Dendritic cell treated with granulocyte-macrophage colony-stimulating factor and Interleukin-4, amounts not matched to agents 40 ng/mL and 50 ng/mL, for 4 days (primary cell): ENCODE measurements around the gene KIAA1328.

ENCODE experiments used
- H3K27ac Mint-ChIP-seq: one replicate; pipeline ENCODE4 v1.8.0; 2022; ENCODE audit warnings: mild to moderate bottlenecking, mixed read lengths
- H3K27me3 Mint-ChIP-seq: one replicate; pipeline ENCODE4 v1.8.0; 2022; ENCODE audit warnings: mild to moderate bottlenecking, mixed read lengths
- H3K36me3 Mint-ChIP-seq: one replicate; pipeline ENCODE4 v1.8.0; 2022; ENCODE audit warnings: low read depth, mixed read lengths
- H3K4me1 Mint-ChIP-seq: one replicate; pipeline ENCODE4 v1.8.0; 2022; ENCODE audit warnings: low read depth, mixed read lengths
- H3K4me3 Mint-ChIP-seq: one replicate; pipeline ENCODE4 v1.8.0; 2022; ENCODE audit warnings: mild to moderate bottlenecking, moderate library complexity, mixed read lengths
- H3K9me3 Mint-ChIP-seq: one replicate; pipeline ENCODE4 v1.8.0; 2022; ENCODE audit warnings: mixed read lengths
- intact Hi-C: fragments of 100-400 bp; cut with micrococcal nuclease; formaldehyde crosslinking; loops from one replicate; pipeline ENCODE4 v1.15.0; 2022

The KIAA1328 gene

DNA sequence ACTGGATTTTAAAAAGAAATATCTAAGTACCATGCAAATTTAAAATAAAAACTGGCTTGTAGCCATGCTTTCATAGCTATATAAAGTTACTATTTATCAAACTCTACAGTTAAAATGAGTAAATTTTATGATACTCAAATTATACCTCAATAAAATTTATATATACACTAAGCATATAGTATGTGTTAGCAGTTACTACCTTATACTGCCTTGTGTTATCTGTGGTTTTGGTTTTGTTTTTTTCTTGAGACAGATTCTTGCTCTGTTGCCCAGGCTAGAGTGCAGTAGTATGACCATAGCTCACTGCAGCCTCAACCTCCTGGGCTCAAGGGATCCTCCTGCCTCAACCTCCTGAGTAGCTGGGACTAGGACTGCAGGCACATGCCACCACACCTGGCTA is 342.1 kb downstream of the KIAA1328 start:
- Mint-ChIP-seq H3K27me3 (no peaks in the 10 kb centered on the region), H3K4me3 (no peak overlapping the region), H3K27ac (no peak overlapping the region), H3K4me1 (no peaks in the 10 kb centered on the region), H3K36me3 (no peaks in the 10 kb centered on the region), H3K9me3 (no peaks in the 10 kb centered on the region)
- intact Hi-C loops: no loop called here

GRCh38 chr18:37173384-37173783 is 344.5 kb downstream of the KIAA1328 start:
- H3K27me3 Mint-ChIP-seq: no peaks in the 10 kb centered on the region
- intact Hi-C loops: no loop called here
- no peaks in the 10 kb centered on the region for H3K36me3 Mint-ChIP-seq
- H3K9me3 Mint-ChIP-seq: no peaks in the 10 kb centered on the region
- no peaks in the 10 kb centered on the region for H3K4me1 Mint-ChIP-seq
- H3K4me3 Mint-ChIP-seq: no peak overlapping the region
- no peak overlapping the region for H3K27ac Mint-ChIP-seq

DNA sequence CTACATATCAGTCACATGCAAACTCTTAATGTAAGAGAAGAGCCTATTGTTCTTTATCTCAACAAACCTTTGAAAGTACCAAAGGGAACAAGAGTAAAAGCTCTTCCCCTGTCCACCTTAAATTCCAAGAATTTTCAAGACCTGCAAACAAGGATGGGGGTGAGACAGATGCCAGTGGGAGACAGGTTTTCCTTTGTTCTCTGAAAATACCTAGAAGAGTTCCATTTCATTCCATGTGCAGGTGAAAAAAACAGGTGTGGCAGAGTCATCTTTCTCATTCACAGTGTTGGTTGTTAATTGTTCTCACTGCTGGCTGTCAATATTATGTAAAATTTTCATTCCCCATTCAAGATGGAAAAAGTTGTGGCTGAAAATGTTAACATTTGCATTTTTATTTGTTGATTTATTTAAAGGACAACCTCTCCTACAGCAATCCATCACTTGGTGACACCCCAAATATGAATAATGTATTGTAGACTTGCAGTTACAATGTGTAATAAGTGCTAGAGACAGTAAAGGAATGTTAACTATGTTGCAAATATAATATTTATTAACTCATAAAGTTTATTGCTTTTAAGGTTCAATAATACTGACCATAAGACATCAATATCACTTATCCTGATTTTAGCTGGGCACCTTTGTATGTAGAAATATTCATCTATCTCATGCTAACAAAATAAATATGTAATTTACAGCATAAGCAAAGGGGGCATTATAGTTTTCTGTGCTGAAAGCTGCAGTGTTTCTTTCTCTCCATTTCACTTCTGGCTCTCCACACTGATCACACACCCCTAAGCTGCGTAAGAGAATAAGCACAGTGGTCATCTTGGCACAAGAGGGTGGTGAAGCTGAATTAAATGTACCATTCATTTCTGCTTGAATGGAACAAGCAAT is 347.0 kb downstream of the KIAA1328 start:
- H3K4me1 Mint-ChIP-seq: no peaks in the 10 kb centered on the region
- H3K27ac Mint-ChIP-seq: no peak overlapping the region
- no peaks in the 10 kb centered on the region for H3K27me3 Mint-ChIP-seq
- intact Hi-C loops: no loop called here
- no peaks in the 10 kb centered on the region for H3K36me3 Mint-ChIP-seq
- no peaks in the 10 kb centered on the region for H3K9me3 Mint-ChIP-seq
- no peak overlapping the region for H3K4me3 Mint-ChIP-seq

DNA sequence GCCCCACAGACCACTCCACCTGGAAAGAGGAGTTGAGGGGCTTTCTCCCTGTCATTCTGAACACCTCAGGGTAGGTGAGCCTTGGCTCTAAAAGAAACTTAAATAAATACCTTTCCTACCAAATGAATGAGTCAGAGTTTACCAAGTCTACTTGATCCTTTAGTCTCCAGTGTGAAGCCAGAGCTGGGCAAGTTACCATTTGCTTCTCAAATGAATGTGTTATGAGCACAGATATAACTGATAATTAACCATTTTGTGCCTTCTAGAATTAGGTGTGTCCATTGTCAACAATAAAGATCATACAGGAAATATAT is 347.7 kb downstream of the KIAA1328 start:
- Mint-ChIP-seq H3K27me3 (no peaks in the 10 kb centered on the region), H3K9me3 (no peaks in the 10 kb centered on the region), H3K36me3 (no peaks in the 10 kb centered on the region), H3K4me1 (no peaks in the 10 kb centered on the region), H3K27ac (no peak overlapping the region), H3K4me3 (no peak overlapping the region)
- intact Hi-C loops: no loop called here

GRCh38 chr18:37179384-37179783 is 350.5 kb downstream of the KIAA1328 start:
- no peaks in the 10 kb centered on the region for H3K9me3 Mint-ChIP-seq
- no peak overlapping the region for H3K4me3 Mint-ChIP-seq
- H3K27ac Mint-ChIP-seq: no peak overlapping the region
- intact Hi-C loops: no loop called here
- no peaks in the 10 kb centered on the region for H3K27me3 Mint-ChIP-seq
- no peaks in the 10 kb centered on the region for H3K4me1 Mint-ChIP-seq
- no peaks in the 10 kb centered on the region for H3K36me3 Mint-ChIP-seq

DNA sequence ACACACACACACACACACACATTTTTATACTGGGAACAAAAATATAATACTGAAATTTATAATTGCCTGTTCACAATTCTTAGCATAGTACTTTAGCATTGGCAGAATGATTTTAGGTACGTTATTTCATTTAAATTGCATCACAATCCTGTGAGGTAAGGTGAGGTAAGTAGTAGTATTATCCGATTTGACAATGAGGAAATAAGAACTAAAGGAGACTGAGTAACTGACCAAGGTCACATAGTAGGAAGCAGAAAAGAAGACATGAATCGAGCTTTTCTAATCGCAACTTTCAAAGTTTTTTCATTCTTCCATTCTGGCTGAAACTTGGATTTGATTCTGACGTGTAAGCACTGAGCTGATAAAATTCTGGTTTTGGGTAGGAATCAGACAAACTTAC is 351.2 kb downstream of the KIAA1328 start:
- Mint-ChIP-seq H3K36me3 (no peaks in the 10 kb centered on the region), H3K27me3 (no peaks in the 10 kb centered on the region), H3K27ac (no peak overlapping the region), H3K4me3 (no peak overlapping the region), H3K9me3 (no peaks in the 10 kb centered on the region), H3K4me1 (no peaks in the 10 kb centered on the region)
- intact Hi-C loops: no loop called here

- Mint-ChIP-seq H3K4me1 (no peaks in the 10 kb centered on the region), H3K9me3 (no peaks in the 10 kb centered on the region), H3K27ac (no peak overlapping the region), H3K27me3 (no peaks in the 10 kb centered on the region), H3K4me3 (no peak overlapping the region), H3K36me3 (no peaks in the 10 kb centered on the region)
- intact Hi-C loops: no loop called here
Observed at GRCh38 chr18:37182340-37183135, 353.6 kb downstream of the KIAA1328 start.

DNA sequence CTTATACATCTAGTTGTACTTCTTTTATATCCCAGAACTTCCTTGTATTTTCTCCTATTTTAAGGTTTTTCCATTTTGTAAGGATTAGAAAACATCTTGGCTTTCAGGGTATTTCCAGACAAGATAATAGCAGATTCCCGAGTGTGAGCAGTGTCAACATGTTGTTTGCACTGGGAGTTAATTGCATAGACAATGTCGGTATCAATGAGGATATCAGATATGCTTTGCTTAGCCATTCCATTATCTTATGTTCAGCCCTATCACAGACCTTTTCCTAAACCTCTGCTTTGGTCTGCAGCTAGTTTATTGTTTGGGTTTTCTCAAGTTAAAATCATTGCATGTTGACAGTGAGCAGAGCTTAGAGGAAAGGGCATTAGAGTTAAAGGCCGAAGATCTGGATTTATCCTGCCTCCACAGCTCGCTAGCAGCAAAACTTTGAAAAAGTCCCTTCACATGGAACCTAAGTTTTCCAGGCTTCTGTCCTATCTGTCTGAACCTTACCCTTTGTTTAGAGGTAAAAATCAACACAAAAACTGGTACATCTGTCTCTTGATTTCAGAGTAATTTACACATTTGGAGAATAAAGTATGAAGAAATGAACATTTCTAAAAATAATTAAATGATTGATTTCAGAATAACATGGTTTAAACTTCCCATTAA is 355.4 kb downstream of the KIAA1328 start:
- H3K4me3 Mint-ChIP-seq: no peak overlapping the region
- no peaks in the 10 kb centered on the region for H3K9me3 Mint-ChIP-seq
- H3K4me1 Mint-ChIP-seq: no peaks in the 10 kb centered on the region
- intact Hi-C loops: no loop called here
- H3K27me3 Mint-ChIP-seq: no peaks in the 10 kb centered on the region
- H3K27ac Mint-ChIP-seq: no peak overlapping the region
- H3K36me3 Mint-ChIP-seq: no peaks in the 10 kb centered on the region

- H3K27ac Mint-ChIP-seq: no peak overlapping the region
- H3K4me1 Mint-ChIP-seq: no peaks in the 10 kb centered on the region
- no peak overlapping the region for H3K4me3 Mint-ChIP-seq
- no peaks in the 10 kb centered on the region for H3K36me3 Mint-ChIP-seq
- H3K27me3 Mint-ChIP-seq: no peaks in the 10 kb centered on the region
- H3K9me3 Mint-ChIP-seq: peaks cover 9% of the 10 kb centered on the region
- intact Hi-C loops: no loop called here
Observed at GRCh38 chr18:37188016-37188791, 359.3 kb downstream of the KIAA1328 start.

GRCh38 chr18:37199741-37200140 is 370.8 kb downstream of the KIAA1328 start:
- Mint-ChIP-seq H3K4me3 (no peak overlapping the region), H3K27ac (no peak overlapping the region), H3K9me3 (peaks cover 39% of the 10 kb centered on the region), H3K36me3 (no peaks in the 10 kb centered on the region), H3K4me1 (no peaks in the 10 kb centered on the region), H3K27me3 (no peaks in the 10 kb centered on the region)
- intact Hi-C loops: no loop called here

GRCh38 chr18:37207343-37207742 is 378.4 kb downstream of the KIAA1328 start:
- intact Hi-C loops: no loop called here
- H3K36me3 Mint-ChIP-seq: no peaks in the 10 kb centered on the region
- no peak overlapping the region for H3K27ac Mint-ChIP-seq
- no peaks in the 10 kb centered on the region for H3K27me3 Mint-ChIP-seq
- H3K4me3 Mint-ChIP-seq: no peak overlapping the region
- H3K9me3 Mint-ChIP-seq: peaks cover 17% of the 10 kb centered on the region
- H3K4me1 Mint-ChIP-seq: no peaks in the 10 kb centered on the region

GRCh38 chr18:37210781-37211180 is 381.9 kb downstream of the KIAA1328 start:
- no peaks in the 10 kb centered on the region for H3K27me3 Mint-ChIP-seq
- intact Hi-C loops: no loop called here
- no peaks in the 10 kb centered on the region for H3K4me1 Mint-ChIP-seq
- peaks cover 11% of the 10 kb centered on the region for H3K9me3 Mint-ChIP-seq
- H3K36me3 Mint-ChIP-seq: no peaks in the 10 kb centered on the region
- H3K4me3 Mint-ChIP-seq: no peak overlapping the region
- H3K27ac Mint-ChIP-seq: no peak overlapping the region

DNA sequence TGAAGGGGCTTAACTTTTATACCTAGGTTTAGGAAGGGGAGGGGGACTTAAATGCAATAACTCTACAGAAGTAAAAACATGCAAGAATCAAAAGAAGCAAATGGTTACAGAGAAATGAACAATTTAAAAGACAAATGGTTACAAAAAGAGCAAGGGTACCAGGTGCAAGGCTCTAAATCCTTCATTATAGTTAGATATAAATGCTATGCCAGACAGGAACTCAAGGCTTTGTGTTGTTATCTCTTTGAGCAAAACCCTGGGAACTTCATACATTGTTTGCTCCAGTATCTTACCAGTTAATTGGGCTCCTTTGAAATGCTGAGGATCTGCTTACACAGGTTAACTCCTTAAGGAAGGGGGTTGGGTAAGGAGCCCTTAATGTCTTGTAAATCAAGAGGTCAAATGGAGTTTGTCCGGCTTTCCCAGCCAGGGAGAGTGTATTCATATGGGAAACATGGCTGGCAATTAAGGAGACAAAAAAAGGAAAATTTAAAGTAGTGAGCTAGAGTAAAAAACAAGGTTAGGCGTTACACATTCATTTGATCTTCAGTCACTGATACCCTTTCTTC is 389.2 kb downstream of the KIAA1328 start:
- H3K36me3 Mint-ChIP-seq: no peaks in the 10 kb centered on the region
- H3K4me1 Mint-ChIP-seq: no peaks in the 10 kb centered on the region
- H3K9me3 Mint-ChIP-seq: peaks cover 43% of the 10 kb centered on the region
- intact Hi-C loops: no loop called here
- no peak overlapping the region for H3K27ac Mint-ChIP-seq
- H3K4me3 Mint-ChIP-seq: no peak overlapping the region
- no peaks in the 10 kb centered on the region for H3K27me3 Mint-ChIP-seq
